GM23248 (cell line): Measurements from ENCODE around the gene ITGA1. TPM values are rescaled to one million over a fixed set of nuclear protein-coding genes. Genes with fewer than 3 reads are reported as not detected.

Source experiments
- DNase-seq: peaks from one replicate; pipeline ENCODE4 v3.0.0-alpha.2; 2015
- H2AFZ ChIP-seq: fragments of 200-600 bp; sonication (generic); 2 replicates; pipeline ENCODE4 v1.6.1; 2016; ENCODE audit warnings: antibody characterized with exemption
- H3F3A ChIP-seq: fragments of 200-600 bp; sonication (generic); 2 replicates; pipeline ENCODE4 v1.6.1; 2016; ENCODE audit warnings: mild to moderate bottlenecking, antibody characterized with exemption, mixed run types; ENCODE audit not compliant: insufficient read depth
- H3K27ac ChIP-seq: fragments of 200-600 bp; sonication (generic); 2 replicates; pipeline ENCODE4 v1.5.1; 2016; ENCODE audit warnings: mild to moderate bottlenecking
- H3K27me3 ChIP-seq: fragments of 200-600 bp; sonication (generic); replicated peaks from 2 replicates; pipeline ENCODE4 v1.6.1; 2016; ENCODE audit warnings: mild to moderate bottlenecking; ENCODE audit not compliant: insufficient read depth
- H3K36me3 ChIP-seq: fragments of 200-600 bp; sonication (generic); 2 replicates; pipeline ENCODE4 v1.6.1; 2016; ENCODE audit warnings: low read depth, mild to moderate bottlenecking
- H3K4me1 ChIP-seq: fragments of 200-600 bp; sonication (generic); 2 replicates; pipeline ENCODE4 v1.6.1; 2016; ENCODE audit warnings: mild to moderate bottlenecking; ENCODE audit not compliant: insufficient read depth
- H3K4me2 ChIP-seq: fragments of 200-600 bp; sonication (generic); one replicate; pipeline ENCODE4 v1.6.1; 2016; ENCODE audit warnings: mild to moderate bottlenecking; ENCODE audit not compliant: unreplicated experiment
- H3K4me3 ChIP-seq: fragments of 200-600 bp; sonication (generic); 2 replicates; pipeline ENCODE4 v1.5.1; 2016; ENCODE audit warnings: mild to moderate bottlenecking
- H3K79me2 ChIP-seq: fragments of 200-600 bp; sonication (generic); 2 replicates; pipeline ENCODE4 v1.6.1; 2016; ENCODE audit warnings: mild to moderate bottlenecking; ENCODE audit not compliant: insufficient read depth
- H3K9ac ChIP-seq: fragments of 200-600 bp; sonication (generic); 2 replicates; pipeline ENCODE4 v1.6.1; 2016; ENCODE audit warnings: mild to moderate bottlenecking
- H3K9me2 ChIP-seq: fragments of 200-600 bp; sonication (generic); 2 replicates; pipeline ENCODE4 v1.6.1; 2016; ENCODE audit warnings: mixed run types, mild to moderate bottlenecking, moderate library complexity; ENCODE audit not compliant: insufficient read depth
- H3K9me3 ChIP-seq: fragments of 200-600 bp; sonication (generic); one replicate; pipeline ENCODE4 v1.6.1; 2017; ENCODE audit warnings: low read depth
- H4K20me1 ChIP-seq: fragments of 200-600 bp; sonication (generic); 2 replicates; pipeline ENCODE4 v1.6.0; 2016; ENCODE audit not compliant: insufficient read depth
- EZH2 ChIP-seq: fragments of 200-600 bp; sonication (generic); IDR thresholded peaks from 2 replicates; pipeline ENCODE4 v1.6.1; 2018; ENCODE audit warnings: antibody characterized with exemption, mild to moderate bottlenecking; ENCODE audit not compliant: insufficient read depth, poor library complexity, severe bottlenecking
- EZH2phosphoT487 ChIP-seq: fragments of 200-600 bp; sonication (generic); IDR thresholded peaks from 2 replicates; pipeline ENCODE4 v1.6.1; 2018; ENCODE audit warnings: antibody characterized with exemption, moderate library complexity, mild to moderate bottlenecking, low read depth; ENCODE audit not compliant: insufficient read depth
- WGBS, 2 experiments: methylation state at CpG; one replicate each; pipeline ENCODE4 v1.1.6; 2015 to 2017; ENCODE audit warnings: low lambda C conversion rate in 2 of 2, low coverage in 1 of 2; ENCODE audit errors: missing lambda C conversion rate in 2 of 2; 5-methylcytosine and 5-hydroxymethylcytosine counted together
- in situ Hi-C: fragments of 300-500 bp; cut with MboI; formaldehyde crosslinking; loops from 2 replicates; pipeline ENCODE4 v1.15.0; 2020
- polyA plus RNA-seq: library from polyadenylated mRNA; unstranded; fragments of >200 nt; fragmentation: Nextera tagmentation; extraction: Ambion mirVana; gene quantifications from 2 replicates; pipeline ENCODE4 v1.2.1, GENCODE V29; 2016
- total RNA-seq: library from RNA; depleted of rRNA; stranded (reverse); fragments of >200 nt; shearing (Covaris generic); gene quantifications from 2 replicates; pipeline ENCODE4 v1.2.3, GENCODE V29; 2014

Gene ITGA1
- total and polyA plus RNA-seq, 2 experiments from 2014 or later, result 8.9 to 18.4 TPM

- no peaks in the 10 kb centered on the region for H3K9me3 ChIP-seq
- TF ChIP-seq EZH2phosphoT487 (no peak), EZH2 (no peak)
- in situ Hi-C loops, result no loop called here
- H3K9ac ChIP-seq, result no peak overlapping the region
- H3K4me2 ChIP-seq, result no peak overlapping the region
- H4K20me1 ChIP-seq, result no peaks in the 10 kb centered on the region
- no peak overlapping the region for H3K4me3 ChIP-seq
- peak; percentile 29 for DNase-seq
- no peak overlapping the region for H2AFZ ChIP-seq
- no peaks in the 10 kb centered on the region for H3K9me2 ChIP-seq
- H3F3A ChIP-seq, result no peaks in the 10 kb centered on the region
- 81 to 84% methylated on average over 2 of the region's 2 CpGs for WGBS, 2 experiments
- no peaks in the 10 kb centered on the region for H3K36me3 ChIP-seq
- H3K27ac ChIP-seq, result no peak overlapping the region
- peaks cover 24% of the 10 kb centered on the region for H3K4me1 ChIP-seq
- no peaks in the 10 kb centered on the region for H3K79me2 ChIP-seq
- no peaks in the 10 kb centered on the region for H3K27me3 ChIP-seq
Measured at GRCh38 chr5:52867809-52868208, 80.1 kb downstream of the ITGA1 start.

GRCh38 chr5:52868417-52868816 lies 80.7 kb downstream of the ITGA1 start:
- Histone ChIP-seq H3K4me1 (peaks cover 24% of the 10 kb centered on the region), H3K79me2 (no peaks in the 10 kb centered on the region), H3K9me3 (no peaks in the 10 kb centered on the region), H3K4me3 (no peak overlapping the region), H4K20me1 (no peaks in the 10 kb centered on the region), H3K4me2 (no peak overlapping the region), H3K9me2 (no peaks in the 10 kb centered on the region), H3K27me3 (no peaks in the 10 kb centered on the region), H3K27ac (no peak overlapping the region), H2AFZ (no peak overlapping the region), H3K36me3 (no peaks in the 10 kb centered on the region), H3K9ac (no peak overlapping the region), H3F3A (no peaks in the 10 kb centered on the region)
- in situ Hi-C loops, result no loop called here
- no peak for DNase-seq
- WGBS, 2 experiments, result 90 to 92% methylated on average over 2 of the region's 2 CpGs
- TF ChIP-seq EZH2phosphoT487 (no peak), EZH2 (no peak)

- Histone ChIP-seq H3K4me1 (peaks cover 17% of the 10 kb centered on the region), H3K9me2 (no peaks in the 10 kb centered on the region), H3K79me2 (no peaks in the 10 kb centered on the region), H4K20me1 (no peaks in the 10 kb centered on the region), H3K36me3 (no peaks in the 10 kb centered on the region), H3K27ac (no peak overlapping the region), H3K9ac (no peak overlapping the region), H2AFZ (no peak overlapping the region), H3F3A (no peaks in the 10 kb centered on the region), H3K4me3 (no peak overlapping the region), H3K27me3 (no peaks in the 10 kb centered on the region), H3K9me3 (no peaks in the 10 kb centered on the region), H3K4me2 (no peak overlapping the region)
- TF ChIP-seq EZH2, result no peak
- no peak for TF ChIP-seq EZH2phosphoT487
- 94 to 96% methylated on average over 4 of the region's 4 CpGs for WGBS, 2 experiments
- DNase-seq, result no peak
- in situ Hi-C loops, result no loop called here
Measured at GRCh38 chr5:52869391-52869790, 81.7 kb downstream of the ITGA1 start.

GRCh38 chr5:52870448-52870847 lies 82.7 kb downstream of the ITGA1 start:
- in situ Hi-C loops, result no loop called here
- no peaks in the 10 kb centered on the region for H3K9me2 ChIP-seq
- H3K36me3 ChIP-seq, result no peaks in the 10 kb centered on the region
- no peak overlapping the region for H3K27ac ChIP-seq
- no peaks in the 10 kb centered on the region for H3K27me3 ChIP-seq
- no peaks in the 10 kb centered on the region for H3K79me2 ChIP-seq
- H3K4me3 ChIP-seq, result no peak overlapping the region
- 11 to 45% methylated on average over 1 of the region's 1 CpG for WGBS, 2 experiments
- H3F3A ChIP-seq, result no peaks in the 10 kb centered on the region
- no peaks in the 10 kb centered on the region for H4K20me1 ChIP-seq
- H3K9ac ChIP-seq, result no peak overlapping the region
- DNase-seq, result peak; percentile 35
- no peak overlapping the region for H3K4me2 ChIP-seq
- peaks cover 12% of the 10 kb centered on the region for H3K4me1 ChIP-seq
- H3K9me3 ChIP-seq, result no peaks in the 10 kb centered on the region
- TF ChIP-seq EZH2, result no peak
- TF ChIP-seq EZH2phosphoT487, result no peak
- no peak overlapping the region for H2AFZ ChIP-seq

- H3K27ac ChIP-seq, result no peak overlapping the region
- peaks cover 4% of the 10 kb centered on the region; the same call in 1 of the 2 replicates for H3K9me2 ChIP-seq
- H3K4me2 ChIP-seq, result no peak overlapping the region
- no peak overlapping the region for H3K4me3 ChIP-seq
- H3K9ac ChIP-seq, result no peak overlapping the region
- in situ Hi-C loops, result no loop called here
- H3K9me3 ChIP-seq, result no peaks in the 10 kb centered on the region
- H3K4me1 ChIP-seq, result peaks cover 2% of the 10 kb centered on the region
- TF ChIP-seq EZH2phosphoT487, result no peak
- TF ChIP-seq EZH2, result no peak
- DNase-seq, result peak; percentile 4
- WGBS, 2 experiments, result 19 to 22% methylated on average over 3 of the region's 3 CpGs
- no peaks in the 10 kb centered on the region for H4K20me1 ChIP-seq
- H3K36me3 ChIP-seq, result no peaks in the 10 kb centered on the region
- no peak overlapping the region for H2AFZ ChIP-seq
- no peaks in the 10 kb centered on the region for H3F3A ChIP-seq
- H3K27me3 ChIP-seq, result no peaks in the 10 kb centered on the region
- H3K79me2 ChIP-seq, result no peaks in the 10 kb centered on the region
Measured at GRCh38 chr5:52875827-52876226, 88.1 kb downstream of the ITGA1 start.
